GM19463 (cell line): ENCODE data around the gene HPS5.
A peak's percentile ranks its signal among the peaks of the same experiment; 100 is the strongest.
"Not testable (repeated sequence)": the region's sequence is repeated elsewhere in the genome, so short reads cannot be mapped to it uniquely, and the experiment has no call there.

Source experiments
- ATAC-seq: cut with Tn5 transposase; IDR thresholded peaks from one replicate; pipeline ENCODE4 v1.9.1; 2021; ENCODE audit warnings: mild to moderate bottlenecking, moderate library complexity; ENCODE audit not compliant: unreplicated experiment

HPS5 gene

GRCh38 chr11:18271206-18271605, 50.7 kb downstream of the HPS5 start:
- ATAC-seq = no peak

- no peak for ATAC-seq
Observed at GRCh38 chr11:18270102-18270501, 51.8 kb downstream of the HPS5 start.

GRCh38 chr11:18269252-18269651, 52.7 kb downstream of the HPS5 start:
- ATAC-seq = not testable (repeated sequence)

- ATAC-seq = peak; percentile 82
Observed at GRCh38 chr11:18267335-18268133, 54.4 kb downstream of the HPS5 start.

GRCh38 chr11:18265949-18266348, 56.0 kb downstream of the HPS5 start, which contains the start of gene SAA1:
SAA1 (plus strand) TSS chr11:18266264; CDS start chr11:18266888, 624 bp downstream.
- ATAC-seq = no peak

GRCh38 chr11:18264677-18265555, 57.0 kb downstream of the HPS5 start:
- ATAC-seq = no peak

- no peak for ATAC-seq
Observed at GRCh38 chr11:18264035-18264434, 57.9 kb downstream of the HPS5 start.

GRCh38 chr11:18262681-18263350, 59.1 kb downstream of the HPS5 start:
- not testable (repeated sequence) for ATAC-seq

GRCh38 chr11:18261721-18262120, 60.2 kb downstream of the HPS5 start:
- no peak for ATAC-seq

GRCh38 chr11:18259259-18259658, 62.7 kb downstream of the HPS5 start:
- ATAC-seq = no peak

GRCh38 chr11:18254781-18255361, 67.1 kb downstream of the HPS5 start:
- ATAC-seq = no peak

GRCh38 chr11:18253778-18254338, 68.1 kb downstream of the HPS5 start:
- ATAC-seq = no peak

- no peak for ATAC-seq
Observed at GRCh38 chr11:18253233-18253632, 68.7 kb downstream of the HPS5 start.

- ATAC-seq = no peak
Observed at GRCh38 chr11:18248561-18248960, 73.4 kb downstream of the HPS5 start, which contains the start of gene SAA2. SAA2 (minus strand) TSS chr11:18248668; CDS start chr11:18248011, 657 bp downstream.

GRCh38 chr11:18247191-18247581, 74.8 kb downstream of the HPS5 start:
- peak; percentile 23 for ATAC-seq

GRCh38 chr11:18246379-18247190, 75.4 kb downstream of the HPS5 start:
- ATAC-seq = peak; percentile 82

GRCh38 chr11:18245396-18245795, 76.5 kb downstream of the HPS5 start:
- no peak for ATAC-seq

- ATAC-seq = no peak
Observed at GRCh38 chr11:18243783-18244362, 78.1 kb downstream of the HPS5 start.

- ATAC-seq = no peak
Observed at GRCh38 chr11:18239655-18240054, 82.3 kb downstream of the HPS5 start.
